ENCODE data around the gene GLRB. TPM values are rescaled to one million over a fixed set of nuclear protein-coding genes. Genes with fewer than 3 reads are reported as not detected.
"Not testable (repeated sequence)": the region's sequence is repeated elsewhere in the genome, so short reads cannot be mapped to it uniquely, and the experiment has no call there.

Gene GLRB
- total RNA-seq = not detected in 2 replicates

DNA sequence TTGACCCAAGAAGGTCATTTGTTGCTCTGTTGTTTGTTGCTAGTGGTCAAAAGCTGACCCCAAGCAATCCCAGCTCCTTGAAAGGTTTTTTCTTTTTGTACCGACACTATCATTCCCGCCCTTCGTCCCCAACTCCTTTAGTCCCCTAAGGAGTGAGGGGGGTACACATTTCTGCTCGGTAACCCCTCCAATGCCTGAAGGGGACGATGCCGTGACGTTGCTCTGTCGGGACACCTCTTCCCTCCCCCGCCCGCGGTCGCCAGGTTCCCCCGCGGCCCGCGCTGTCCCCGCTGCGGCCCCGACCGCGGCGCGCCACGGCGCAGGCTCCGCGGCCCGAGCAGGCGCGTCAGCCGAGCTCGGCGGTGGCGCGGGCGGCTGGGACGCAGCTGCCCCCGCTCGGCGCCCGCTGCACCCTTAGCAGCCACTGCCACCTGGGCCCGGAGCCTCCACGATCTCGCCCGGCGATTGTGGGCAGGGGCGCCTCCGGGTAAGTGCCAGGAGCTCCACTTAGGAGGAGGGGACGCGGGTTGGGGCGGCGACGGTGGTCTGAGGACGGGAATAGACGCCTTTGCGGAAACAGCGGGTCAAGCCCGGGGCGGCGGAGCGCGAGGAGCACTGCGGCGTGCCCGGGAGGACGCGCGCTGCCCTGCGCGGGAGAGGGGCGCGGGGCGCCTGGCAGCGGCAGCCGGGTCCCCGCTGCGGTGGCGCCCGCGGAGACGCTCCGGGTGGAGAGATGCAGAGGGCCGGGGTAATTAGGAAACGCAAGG is at the start of gene GLRB:
Gene GLRB, plus strand, starts transcription at position 340 of the 767 bp plus-strand sequence. CDS start 1,875 bp downstream, outside the sequence.
- intact Hi-C loops (cut with micrococcal nuclease) = no loop called here

DNA sequence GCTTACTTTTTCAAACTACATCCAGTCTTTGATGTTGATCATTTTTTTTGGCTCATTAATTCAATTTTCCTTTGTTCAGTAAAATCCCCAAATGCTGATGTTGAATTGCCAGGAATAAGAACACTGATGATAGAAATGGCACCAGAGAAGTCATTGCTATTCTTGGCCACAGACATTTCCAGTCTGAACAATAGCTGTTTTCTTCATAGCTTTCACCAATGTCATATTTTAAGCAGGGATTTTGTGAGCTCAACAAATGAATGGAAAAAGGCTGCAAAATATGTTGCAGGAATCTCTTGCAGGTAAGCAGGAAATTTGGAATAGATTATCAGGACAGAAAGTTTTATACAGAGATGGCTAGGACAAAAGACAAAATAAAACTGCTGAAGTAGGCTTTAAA is 40.5 kb upstream of the GLRB start:
- intact Hi-C loops (cut with micrococcal nuclease) = no loop called here

DNA sequence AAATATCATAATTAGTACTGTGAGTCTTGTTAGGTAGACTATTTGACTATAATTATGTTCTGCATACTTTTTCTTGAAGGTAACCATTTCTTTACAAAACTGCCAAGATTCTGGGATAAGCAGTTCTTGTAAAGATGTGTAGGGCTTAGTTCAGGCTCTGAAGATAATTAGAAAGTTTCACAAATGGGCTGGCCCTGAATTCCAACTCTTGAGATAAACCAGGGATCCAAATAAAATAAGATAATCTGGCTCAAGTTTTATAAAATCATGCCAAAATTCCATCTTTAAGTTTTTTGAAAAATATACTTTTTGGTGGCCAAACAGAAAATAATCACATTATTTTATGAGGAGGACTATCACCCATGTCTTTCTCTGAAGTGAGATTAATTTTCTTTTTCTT is 35.5 kb upstream of the GLRB start:
- intact Hi-C loops (cut with micrococcal nuclease) = no loop called here

DNA sequence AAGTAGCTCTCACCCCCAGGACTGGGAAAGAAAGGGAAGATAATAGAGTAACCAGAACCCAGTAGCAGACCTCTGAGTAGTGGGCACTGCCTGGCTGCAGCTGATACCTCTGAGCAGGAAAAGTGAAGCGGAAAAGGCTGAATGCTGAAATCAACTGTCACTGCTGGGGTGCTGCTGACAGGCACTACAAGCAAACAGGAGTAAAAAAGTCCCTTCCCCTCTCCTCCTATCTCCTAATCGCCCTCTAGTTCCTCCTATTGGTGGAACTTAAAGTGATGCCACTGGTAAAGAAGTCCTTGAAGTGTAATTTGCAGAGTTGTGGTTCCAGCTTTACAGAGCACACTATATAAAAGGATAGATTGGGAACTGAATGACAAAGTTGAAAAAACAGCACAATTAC is 32.8 kb upstream of the GLRB start:
- intact Hi-C loops (cut with micrococcal nuclease) = no loop called here

DNA sequence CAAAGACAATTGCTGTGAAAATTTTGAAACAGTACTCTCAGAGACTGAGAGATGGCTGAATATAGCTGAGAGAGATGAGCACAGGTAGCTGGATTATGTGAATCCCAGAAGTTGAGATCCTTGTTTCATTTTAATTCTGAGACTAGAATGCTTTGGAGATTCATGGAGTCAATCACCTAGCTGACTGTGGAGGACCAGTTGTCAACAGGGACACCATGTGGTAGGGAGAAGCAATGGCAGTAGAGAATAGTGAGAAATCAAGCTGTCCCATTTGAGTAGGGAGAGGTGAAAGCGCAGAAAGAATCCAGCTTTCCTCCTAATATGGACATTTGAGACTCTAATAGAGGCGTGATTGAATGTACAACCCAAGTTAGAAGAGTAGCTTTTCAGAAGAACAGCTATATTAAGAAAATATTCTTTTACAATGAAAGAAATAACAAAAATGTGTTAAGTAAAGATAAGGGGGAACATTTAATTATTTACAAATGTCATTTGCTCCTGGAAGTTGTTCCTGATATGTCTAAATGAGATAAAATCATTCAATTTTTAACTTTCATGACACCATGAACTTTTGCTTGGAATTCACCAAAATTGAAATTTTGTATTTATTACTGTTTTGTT is 30.3 kb upstream of the GLRB start:
- intact Hi-C loops (cut with micrococcal nuclease) = no loop called here

DNA sequence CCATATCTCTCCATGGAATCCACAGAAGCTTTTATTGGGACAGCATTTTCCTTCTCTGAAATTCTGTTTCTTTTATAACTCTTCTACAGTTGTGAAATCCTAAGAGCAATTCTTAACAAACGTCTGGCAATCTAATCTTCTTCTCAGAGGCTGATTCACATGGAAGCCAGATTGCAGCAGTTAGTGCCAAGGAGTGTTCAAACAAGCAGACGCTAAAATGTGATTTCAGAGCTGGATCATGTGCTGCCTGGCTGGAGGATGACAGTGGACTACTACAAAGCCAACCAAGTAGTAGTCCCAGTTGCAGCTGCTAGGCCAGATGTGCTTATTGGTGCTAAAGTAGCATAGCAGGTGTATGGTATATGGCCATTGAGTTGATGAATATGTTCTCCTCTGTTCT is 27.7 kb upstream of the GLRB start:
- intact Hi-C loops (cut with micrococcal nuclease) = no loop called here

DNA sequence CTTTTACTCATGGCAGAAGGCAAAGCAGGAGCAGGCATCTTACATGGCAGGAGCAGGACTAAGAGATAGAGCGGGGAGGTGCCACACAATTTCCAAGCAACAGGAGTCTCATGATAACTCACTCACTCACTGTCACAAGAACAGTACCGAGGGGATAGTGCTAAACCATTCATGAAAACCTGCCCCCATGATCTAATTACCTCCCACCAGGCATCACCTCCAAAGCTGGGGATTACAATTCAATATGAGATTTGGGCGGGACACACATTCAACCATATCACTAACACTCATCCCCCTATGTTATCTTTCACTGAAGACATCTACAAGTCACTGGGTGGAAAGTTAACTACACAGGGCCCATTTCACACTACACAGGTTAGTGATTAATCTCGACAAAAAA is 25.4 kb upstream of the GLRB start:
- intact Hi-C loops (cut with micrococcal nuclease) = no loop called here

DNA sequence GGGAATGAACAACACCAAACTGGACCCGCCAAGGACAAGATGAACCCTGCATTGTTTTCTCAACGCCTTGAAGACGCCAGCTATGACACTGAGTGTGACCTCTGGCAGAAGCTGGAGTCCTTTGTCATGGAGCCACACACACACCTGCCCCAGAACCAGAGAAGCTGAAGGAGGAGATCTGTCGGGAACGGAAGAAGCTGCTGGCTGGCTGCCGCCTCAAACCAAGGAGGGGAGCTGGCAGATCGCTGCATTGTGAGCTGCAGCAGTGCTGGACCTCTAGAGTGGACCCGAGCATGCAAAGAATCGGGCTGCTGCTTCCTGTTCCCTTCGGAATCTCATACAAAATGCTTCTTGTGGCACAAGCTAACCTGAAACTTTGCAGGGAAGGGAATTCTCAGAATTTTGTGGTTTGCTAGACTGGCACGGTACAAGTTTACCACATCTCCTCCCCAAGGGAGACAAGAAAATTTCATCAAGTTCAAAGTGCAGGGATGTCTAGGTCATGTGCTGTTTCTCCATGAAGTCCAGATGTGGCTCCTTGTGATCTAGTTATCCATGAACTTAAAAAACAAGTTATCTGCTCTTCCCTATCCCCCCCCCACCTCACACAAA is 23.4 kb upstream of the GLRB start:
- intact Hi-C loops (cut with micrococcal nuclease) = no loop called here

DNA sequence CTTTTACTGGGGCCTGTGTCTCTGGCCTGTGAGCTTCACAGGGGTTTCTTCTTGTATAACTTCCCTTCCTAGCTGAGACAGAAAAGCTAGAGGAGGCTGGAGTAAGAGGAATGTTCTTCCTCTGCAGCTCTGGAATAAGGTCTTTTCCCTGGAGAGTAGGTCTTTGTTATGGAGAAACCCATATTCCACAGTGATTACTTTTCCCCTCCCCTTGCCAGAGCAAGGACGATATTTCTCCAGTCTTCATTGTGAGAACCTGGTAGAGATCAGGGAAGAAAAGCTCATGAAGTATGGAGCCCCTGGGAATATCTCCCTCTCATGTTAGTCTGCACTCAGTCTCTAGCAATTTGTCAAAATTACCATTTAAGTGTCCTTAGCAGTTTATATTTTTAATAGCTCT is 18.7 kb upstream of the GLRB start:
- intact Hi-C loops (cut with micrococcal nuclease) = no loop called here

DNA sequence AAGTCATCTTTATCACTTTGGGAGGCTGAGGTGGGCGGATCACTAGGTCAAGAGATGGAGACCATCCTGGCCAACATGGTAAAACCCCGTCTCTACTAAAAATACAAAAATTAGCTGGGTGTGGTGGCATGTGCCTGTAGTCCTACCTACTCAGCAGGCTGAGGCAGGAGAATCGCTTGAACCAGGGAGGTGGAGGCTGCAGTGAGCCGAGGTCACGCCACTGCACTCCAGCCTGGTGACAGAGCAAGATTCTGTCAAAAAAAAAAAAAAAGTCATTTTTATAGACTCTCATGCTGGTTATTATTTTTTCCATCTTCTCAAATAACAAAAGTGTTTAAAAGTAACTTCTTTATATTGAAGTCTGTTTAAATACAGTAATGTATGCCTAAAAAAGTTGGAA is 17.1 kb upstream of the GLRB start:
- intact Hi-C loops (cut with micrococcal nuclease) = not testable (repeated sequence)

DNA sequence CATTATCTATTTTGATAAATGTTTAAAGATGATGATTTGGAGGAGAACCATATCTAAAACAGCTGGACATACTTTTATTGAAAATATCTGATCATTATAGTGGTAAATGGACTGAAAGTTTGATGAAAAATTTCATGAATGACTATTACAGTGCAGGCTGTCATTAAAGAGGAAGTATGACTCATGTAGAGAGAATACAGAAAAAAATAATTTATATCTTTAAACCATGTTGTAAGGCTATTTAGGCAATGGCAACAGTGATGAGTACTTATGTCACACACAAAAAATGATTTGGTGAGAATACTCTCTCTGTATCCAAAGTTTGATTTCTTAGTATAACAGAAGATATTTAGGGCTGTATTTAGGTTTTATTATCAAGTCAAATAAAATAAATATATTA is 3.9 kb upstream of the GLRB start:
- intact Hi-C loops (cut with micrococcal nuclease) = no loop called here

DNA sequence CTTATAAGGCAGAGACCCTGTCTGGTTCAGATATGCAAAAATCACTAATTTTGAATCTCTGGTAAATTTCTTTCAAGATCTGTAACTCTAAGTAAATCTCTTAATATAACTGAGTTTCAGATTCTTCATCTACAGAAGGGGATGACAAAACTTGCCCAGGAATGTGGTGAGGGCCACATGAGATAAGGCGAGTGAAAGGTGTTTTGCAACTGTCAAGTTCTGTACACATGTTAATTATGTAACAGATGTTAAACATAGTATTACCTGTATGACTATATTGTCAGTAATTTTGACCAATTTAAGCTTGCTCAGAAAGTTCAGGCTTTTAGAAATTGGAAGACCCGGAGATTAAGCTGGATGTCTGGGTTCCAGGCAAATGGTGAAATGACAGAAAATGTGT is 549 bp upstream of the GLRB start:
- intact Hi-C loops (cut with micrococcal nuclease) = no loop called here

DNA sequence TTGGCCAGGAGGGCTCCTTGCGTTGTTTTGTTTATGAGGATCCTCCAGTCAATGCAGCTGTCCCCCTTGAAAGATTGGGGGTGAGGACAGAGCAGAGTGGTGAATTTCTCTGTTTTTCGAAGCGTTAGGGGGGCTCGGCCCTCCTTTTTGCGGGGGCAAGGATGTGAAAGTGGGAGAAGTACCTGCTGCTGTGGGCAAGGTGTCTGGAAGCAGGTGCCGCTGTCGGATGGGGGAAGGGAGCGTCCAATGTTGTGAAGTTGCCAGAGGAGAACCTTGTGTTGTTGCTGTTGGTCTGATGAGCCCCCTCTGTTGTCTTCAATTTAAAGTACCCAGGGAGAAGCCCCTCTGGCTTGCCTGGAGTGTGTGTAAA is 613 bp downstream of the GLRB start:
- intact Hi-C loops (cut with micrococcal nuclease) = no loop called here

DNA sequence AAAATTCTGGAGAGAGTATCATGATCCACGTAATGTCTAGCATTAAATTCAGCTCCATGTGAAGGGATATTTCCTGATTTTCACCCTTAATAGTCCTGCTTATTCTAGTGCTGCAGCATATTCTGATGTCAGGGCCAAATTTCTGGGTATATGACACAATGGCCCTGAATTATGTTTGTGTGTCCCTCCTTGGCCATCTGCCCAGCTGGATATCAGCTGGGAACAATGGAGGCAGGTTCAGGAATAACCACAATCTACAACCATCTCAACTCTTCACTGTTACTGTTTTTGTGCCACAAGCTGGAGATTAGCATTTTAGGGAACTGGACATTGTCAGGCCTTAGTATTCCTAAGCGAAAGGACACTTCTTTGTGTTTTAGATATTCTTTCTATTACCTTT is 3.5 kb downstream of the GLRB start:
- intact Hi-C loops (cut with micrococcal nuclease) = no loop called here

DNA sequence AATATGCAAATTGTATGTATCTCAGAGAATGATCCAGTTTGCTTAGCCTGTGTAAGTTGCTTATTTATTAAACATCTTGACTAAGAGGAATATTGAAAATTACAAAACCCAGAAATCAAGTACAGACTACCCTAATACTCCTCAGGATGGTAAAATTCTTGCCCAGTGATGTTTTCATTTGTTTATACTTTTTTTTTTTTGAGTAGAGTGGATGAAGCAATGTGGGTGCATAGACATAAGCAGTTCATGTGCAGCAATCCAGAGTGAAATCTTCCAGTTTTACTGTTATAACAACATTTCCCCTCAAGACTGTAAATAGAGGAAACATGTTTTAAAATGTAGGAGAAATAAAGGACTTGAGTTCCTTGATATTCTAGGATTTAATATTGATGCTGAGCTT is 4.7 kb downstream of the GLRB start:
- intact Hi-C loops (cut with micrococcal nuclease) = no loop called here

DNA sequence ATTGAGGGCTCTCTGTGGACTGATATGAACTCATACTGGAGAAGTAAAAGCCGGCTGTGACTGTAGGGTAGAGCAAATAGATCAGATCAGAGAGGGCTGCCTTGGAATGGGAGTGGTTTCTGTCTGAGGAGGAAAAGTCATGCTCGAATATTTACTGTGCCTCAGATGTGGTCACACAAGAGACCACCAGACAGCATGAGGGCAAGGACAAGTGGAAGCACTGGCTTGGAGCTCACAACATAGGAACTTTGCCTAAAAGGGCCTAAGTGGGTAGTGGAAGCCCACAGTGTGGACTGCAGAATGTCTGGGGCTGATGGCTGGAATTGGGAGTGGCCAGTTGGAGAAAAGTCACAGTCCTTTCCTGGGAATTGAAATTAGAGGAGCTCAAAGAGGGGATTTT is 19.8 kb downstream of the GLRB start:
- intact Hi-C loops (cut with micrococcal nuclease) = no loop called here

DNA sequence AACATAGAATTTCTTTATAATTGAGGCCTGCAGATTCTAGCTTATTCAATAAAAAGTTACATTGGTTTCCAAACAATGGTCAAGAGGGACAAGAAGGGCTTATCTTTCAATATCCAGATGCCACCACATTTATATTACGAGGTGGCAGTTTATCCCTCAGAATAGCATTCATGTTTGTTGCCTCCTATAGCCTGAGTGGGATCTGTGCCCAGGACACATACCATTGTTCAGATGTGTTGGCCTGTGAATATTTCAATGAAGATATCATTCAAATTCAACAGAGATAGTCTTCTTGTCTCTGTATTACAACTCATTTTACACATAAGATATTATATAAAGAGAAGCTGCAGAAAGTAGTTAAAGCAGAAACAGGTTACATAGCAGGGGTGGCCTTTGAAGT is 20.5 kb downstream of the GLRB start:
- intact Hi-C loops (cut with micrococcal nuclease) = no loop called here

DNA sequence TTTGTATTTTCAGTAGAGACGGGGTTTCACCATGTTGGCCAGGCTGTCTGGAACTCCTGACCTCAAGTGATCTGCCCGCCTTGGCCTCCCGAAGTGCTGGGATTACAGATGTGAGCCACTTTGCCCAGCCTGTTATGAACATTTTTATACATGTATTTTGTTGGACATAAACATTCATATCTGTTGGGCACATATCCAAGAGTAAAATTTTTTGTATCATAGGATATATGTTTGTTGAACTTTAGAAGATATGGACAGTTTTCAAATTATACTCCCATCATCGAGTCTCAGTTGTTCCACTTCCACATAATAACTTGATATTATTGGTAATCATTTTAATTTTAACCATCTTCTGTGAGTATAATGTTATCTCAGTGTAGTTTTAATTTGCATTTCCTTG is 23.6 kb downstream of the GLRB start:
- intact Hi-C loops (cut with micrococcal nuclease) = no loop called here

DNA sequence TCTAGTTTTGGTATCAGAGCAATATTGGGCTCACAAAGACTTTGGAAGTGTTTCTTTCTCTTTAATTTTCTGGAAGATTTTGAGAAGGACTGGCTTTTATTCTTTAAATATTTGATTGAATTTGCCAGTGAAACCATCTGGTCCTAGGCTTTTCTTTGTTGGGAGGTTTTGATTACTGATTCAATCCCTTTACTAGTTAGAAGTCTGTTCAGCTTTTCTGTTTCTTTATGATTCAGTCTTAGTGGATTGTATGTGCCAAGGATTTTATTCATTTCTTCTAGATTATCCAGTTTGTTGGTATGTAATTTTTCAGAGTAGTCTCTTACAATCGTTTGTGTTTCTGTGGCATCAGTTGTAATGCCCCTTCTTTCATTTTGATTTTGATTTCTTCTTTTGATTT is 28.6 kb downstream of the GLRB start:
- intact Hi-C loops (cut with micrococcal nuclease) = no loop called here

DNA sequence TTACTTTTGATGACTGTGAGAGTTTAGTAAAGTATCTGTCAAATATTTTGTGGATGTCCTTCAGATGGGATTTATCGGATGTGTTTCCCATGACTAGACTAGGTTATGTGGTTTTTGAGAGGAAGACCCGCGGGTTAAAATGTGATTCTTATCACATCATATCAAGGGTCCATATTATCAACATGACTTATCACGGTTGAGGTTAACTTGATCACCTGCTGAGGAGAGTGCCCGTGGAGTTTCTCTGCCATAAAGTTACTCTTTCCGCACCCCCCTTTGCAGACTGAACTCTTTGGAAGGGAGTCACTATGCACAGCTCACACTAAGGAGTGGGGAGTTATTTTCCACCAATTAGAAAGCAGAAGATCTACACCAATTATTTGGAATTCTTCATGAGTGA is 38.7 kb downstream of the GLRB start:
- intact Hi-C loops (cut with micrococcal nuclease) = no loop called here

DNA sequence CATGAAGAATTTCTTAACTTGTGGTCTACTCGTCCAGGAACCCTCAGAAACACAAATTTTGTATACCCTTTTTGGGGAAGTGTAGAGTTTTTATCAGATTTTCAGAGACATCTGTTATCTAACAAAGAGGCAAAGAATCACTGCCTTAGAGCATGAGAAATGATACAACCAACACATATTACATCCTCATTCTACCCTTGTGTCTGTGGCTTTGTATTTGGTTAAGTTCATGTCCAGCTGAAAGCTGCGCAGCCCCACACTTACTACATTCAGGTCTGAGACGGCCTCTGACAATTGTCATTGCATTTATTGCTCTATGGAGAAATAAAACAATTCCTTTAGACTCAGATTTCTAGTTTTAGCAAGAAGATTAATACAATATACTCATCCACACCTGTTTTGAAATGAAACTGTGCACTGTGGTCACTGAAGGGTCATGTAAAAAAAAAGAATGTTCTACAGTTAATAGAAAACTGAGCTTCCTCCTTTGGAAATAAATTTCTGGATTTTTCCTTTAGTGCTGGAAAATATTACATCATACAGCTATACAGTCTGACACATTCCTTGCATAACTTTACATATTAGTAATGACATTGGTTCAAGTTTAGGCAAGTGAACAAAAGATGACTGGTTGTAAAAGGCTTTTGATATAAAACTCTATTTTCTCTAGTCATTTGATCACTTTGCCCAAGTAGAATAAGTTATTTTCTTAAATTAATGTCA is 39.8 kb downstream of the GLRB start:
- intact Hi-C loops (cut with micrococcal nuclease) = no loop called here

DNA sequence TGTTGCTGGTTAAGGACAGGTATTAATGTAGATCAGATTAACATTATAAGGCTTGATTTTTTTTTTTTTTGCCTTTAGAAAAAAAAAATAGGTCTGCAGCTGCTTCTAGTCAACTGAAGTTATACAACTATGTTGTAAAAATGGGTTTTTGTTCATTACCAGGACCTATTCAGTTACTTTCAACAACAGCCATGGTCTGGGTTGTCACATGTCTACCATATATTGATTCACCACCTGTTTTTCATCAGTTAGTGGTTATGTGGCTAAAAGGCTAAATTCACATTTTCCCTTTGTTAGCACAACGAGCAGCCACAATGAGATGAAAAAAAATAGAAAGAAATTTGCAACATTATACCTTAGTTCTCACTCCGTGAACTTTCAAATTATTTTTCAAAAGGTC is 45.5 kb downstream of the GLRB start:
- intact Hi-C loops (cut with micrococcal nuclease) = no loop called here
